MM.1S (cell line): ENCODE measurements around the gene PAPOLG.

Experiments
- CTCF ChIP-seq: fragments of 300-600 bp; sonication (generic); IDR thresholded peaks from 2 replicates; pipeline ENCODE4 v1.5.1; 2016; ENCODE audit warnings: antibody characterized with exemption, low read length, mixed read lengths
- EZH2 ChIP-seq: fragments of 300-600 bp; sonication (generic); optimal IDR thresholded peaks from 2 replicates; pipeline ENCODE3; 2017; ENCODE audit warnings: low read depth, mild to moderate bottlenecking, antibody characterized with exemption, low read length, mixed read lengths
- EZH2phosphoT487 ChIP-seq: fragments of 300-600 bp; sonication (generic); IDR thresholded peaks from 2 replicates; pipeline ENCODE4 v1.6.1; 2018; ENCODE audit warnings: antibody characterized with exemption, low read length

GRCh38 chr2:60818272-60818671, 62.2 kb downstream of the PAPOLG start:
- peak; percentile 26; the same call in 1 of the 2 replicates for TF ChIP-seq CTCF
- no peak for TF ChIP-seq EZH2
- TF ChIP-seq EZH2phosphoT487, result no peak
